HL-60 (cell line): ENCODE data around the gene TBX3.

Experiments used
- POLR2AphosphoS5 ChIP-seq: IDR thresholded peaks from 2 replicates; pipeline ENCODE4 v1.6.1; 2012; ENCODE audit warnings: low read depth
- SPI1 ChIP-seq: IDR thresholded peaks from 2 replicates; pipeline ENCODE4 v1.6.1; 2012; ENCODE audit warnings: low read depth, mild to moderate bottlenecking, borderline replicate concordance
- TF ChIP-seq, protein P1 (sequence below): IDR thresholded peaks from one replicate; pipeline ENCODE4 v1.5.1; 2011; ENCODE audit warnings: low read length, control low read depth, inconsistent platforms; ENCODE audit not compliant: insufficient read depth

DNA sequence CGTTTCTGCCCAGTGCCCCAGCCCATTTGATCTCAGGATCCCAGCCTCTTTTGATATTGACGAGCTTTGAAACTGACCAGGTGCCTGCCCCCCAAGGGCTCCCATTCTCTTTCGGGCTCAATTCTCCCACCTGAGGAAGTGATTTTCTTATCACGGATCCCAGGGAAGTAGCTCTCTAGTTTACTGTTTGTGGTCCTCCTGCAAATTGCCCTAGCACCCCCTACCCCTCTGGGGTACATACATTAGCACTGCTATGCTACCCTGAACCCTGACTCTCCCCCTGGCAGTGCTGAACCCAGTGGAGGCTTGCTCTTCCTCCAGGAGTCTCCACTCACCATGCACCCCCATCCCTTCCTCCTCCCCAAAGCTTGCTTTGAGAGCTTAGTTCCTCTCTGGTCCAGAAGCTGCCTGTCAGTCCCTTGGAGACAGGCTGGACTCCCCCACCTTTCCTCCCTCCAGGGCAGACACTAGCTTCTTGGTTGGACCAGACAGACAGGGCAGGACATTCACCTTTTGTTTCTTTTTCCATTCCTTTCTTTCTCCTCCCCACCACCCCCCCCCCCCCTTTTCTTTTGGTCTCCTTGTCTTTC is 4.4 kb upstream of the TBX3 start:
- TF ChIP-seq, protein P1, sequence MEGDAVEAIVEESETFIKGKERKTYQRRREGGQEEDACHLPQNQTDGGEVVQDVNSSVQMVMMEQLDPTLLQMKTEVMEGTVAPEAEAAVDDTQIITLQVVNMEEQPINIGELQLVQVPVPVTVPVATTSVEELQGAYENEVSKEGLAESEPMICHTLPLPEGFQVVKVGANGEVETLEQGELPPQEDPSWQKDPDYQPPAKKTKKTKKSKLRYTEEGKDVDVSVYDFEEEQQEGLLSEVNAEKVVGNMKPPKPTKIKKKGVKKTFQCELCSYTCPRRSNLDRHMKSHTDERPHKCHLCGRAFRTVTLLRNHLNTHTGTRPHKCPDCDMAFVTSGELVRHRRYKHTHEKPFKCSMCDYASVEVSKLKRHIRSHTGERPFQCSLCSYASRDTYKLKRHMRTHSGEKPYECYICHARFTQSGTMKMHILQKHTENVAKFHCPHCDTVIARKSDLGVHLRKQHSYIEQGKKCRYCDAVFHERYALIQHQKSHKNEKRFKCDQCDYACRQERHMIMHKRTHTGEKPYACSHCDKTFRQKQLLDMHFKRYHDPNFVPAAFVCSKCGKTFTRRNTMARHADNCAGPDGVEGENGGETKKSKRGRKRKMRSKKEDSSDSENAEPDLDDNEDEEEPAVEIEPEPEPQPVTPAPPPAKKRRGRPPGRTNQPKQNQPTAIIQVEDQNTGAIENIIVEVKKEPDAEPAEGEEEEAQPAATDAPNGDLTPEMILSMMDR, result no peak
- TF ChIP-seq POLR2AphosphoS5 (no peak), SPI1 (no peak)
